Epithelial cell of prostate (primary cell): ENCODE results near the gene ACOXL.

ENCODE experiments used
- DNase-seq: peaks from one replicate; pipeline ENCODE4 v3.0.0-alpha.2; 2011; ENCODE audit warnings: low read depth, low spot score
- H3K27ac ChIP-seq: fragments of 450-650 bp; 2 replicates; pipeline ENCODE4 v1.5.1; 2017; ENCODE audit warnings: mild to moderate bottlenecking

ACOXL gene

DNA sequence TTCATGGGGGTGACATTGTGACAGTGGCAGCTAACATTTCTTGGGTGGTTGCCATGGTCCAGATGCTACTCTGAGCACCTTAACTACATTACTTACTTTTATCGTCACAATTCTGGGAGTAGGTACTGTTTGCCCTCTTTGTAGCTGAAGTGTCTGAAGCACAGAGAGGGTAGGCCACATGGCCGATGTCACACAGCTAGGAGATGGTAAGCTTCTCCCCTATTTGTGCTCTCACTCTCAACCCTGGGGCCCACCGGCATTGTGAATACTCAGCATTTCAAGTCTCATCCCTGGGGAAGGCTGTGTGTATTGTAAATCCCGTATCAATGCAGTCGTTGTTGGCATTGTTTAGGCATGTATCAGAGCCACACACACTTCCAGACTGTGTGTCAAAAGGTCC, 136.6 kb downstream of the ACOXL start:
- H3K27ac ChIP-seq: no peak overlapping the region
- DNase-seq: no peak

DNA sequence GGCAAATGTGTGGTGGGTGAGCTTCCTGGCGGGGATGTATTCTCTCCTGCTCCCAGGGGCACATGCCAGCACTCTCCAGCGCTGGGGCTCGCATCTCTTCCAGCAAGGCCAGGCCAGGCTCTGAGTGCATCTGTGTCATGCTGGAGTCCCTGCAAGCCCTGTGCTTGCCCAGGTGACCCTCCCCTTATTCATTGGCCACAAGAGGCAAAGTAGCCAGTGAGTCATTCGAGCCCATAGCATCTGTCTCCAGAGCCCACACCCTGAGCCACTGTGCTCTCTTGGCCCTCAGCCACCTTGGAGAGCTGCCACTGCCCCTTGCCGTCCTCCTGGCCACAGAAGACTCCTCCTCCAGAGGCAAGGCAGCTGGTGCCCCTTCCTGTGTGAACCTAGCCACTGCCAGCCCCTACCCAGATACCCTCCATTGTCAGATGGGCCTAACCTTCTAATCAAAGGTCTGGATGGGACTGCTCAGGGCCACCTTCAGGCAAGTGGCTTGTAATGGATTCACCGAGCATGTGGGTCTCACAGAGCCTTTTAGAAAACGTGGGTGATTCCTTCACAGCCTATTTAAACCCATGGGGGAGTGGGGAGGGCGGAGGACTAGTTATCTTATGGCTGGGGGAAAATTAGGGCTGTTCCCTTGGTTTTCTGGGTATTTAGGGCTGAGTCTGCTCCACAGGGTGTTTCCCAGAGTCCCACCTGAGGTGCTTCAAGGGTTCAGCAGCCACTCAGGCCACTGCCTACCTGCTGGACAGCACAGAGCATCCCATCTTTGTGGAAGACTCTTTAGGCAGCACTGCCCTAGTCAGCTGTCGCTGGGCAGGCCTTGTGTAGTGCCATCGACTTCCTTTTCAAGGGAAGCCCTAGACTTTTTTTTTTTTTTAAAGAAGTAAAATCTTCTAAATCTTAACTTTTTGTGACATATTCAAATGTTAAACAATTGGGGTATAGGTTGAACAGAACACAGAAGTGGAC, 137.4 kb downstream of the ACOXL start:
- no peak for DNase-seq
- H3K27ac ChIP-seq: no peak overlapping the region

DNA sequence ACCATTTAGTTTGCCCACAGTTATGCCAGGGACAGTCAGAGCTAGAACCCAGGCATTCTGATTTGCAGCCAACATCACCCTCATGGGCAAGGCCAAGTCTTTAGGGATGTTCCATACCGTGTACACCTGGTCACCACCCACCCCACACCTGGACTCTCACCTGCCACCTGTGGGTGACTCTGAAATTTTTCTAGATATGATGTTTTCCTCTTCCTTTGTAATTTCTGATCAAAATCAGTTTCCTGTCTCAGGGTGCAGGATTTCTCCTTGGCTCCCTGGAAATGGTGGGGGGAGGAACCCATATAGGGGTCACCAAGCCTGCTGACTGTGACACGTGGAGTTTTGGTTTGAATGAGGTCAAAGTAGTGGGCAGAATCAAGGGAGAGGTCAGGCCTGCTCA, 138.2 kb downstream of the ACOXL start:
- no peak overlapping the region for H3K27ac ChIP-seq

DNA sequence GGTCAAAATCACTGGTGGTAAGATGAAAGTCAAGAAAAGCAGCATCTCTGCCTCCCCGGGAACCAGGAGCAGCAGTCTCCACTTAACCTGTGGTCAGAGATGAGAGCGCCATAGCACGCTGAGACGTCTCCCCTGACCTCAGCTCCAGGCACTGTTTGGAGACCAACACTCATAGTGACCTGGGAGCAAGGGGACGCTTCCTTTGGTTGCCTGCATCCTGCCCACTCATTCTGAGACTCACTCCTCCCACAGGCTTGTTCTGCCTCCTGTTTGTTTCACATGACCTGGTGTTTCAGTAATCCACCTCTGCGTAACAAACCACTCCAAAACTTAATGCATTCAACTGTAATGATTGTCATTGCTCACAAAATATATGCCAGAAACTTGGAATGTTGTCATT, 139.3 kb downstream of the ACOXL start:
- no peak overlapping the region for H3K27ac ChIP-seq
- no peak for DNase-seq

More for the DNA sequence above, 138.2 kb downstream of the ACOXL start:
- DNase-seq: no peak

DNA sequence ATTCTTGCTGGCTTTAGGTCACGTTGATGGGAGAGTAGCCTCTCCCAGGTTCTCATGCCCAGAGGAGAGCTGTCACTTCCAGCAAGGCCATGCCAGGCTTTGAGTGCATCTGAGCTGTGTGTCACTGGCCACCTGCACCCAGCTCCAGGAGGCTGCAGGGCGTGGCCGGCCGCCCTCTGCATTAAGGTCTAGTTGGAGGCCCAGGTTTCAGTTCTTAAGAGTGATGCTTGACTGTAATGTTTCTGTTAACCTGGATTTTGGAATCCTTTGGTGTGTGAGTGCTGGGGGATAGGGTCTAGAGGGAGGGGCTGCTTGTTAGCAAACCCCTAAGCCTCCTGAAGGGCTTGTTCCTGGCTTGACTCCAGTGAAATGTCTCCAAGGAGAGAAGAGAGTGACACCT, 140.1 kb downstream of the ACOXL start:
- H3K27ac ChIP-seq: no peak overlapping the region
- DNase-seq: no peak

DNA sequence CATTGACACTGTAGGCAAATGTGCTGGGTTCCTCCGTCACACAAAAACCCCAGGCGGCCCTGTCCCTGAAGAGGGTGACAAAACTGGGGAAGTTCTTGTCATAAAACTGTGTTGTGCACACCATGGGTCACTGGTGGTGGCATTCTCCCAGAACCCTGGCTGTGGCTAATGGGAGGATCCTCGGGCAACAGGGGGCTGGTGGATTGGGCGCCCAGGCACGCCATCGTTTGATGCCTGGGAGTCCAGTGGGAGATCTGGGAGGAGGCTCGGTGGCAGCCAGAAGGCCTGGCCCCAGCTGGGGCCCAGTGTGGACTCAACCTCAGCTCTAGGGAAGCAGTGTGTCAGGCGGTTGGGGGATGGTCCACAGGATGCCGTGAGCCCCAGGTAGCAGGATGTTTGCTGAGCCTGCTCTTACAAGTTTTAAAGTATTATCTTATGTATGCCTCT, 140.7 kb downstream of the ACOXL start:
- no peak for DNase-seq
- no peak overlapping the region for H3K27ac ChIP-seq

DNA sequence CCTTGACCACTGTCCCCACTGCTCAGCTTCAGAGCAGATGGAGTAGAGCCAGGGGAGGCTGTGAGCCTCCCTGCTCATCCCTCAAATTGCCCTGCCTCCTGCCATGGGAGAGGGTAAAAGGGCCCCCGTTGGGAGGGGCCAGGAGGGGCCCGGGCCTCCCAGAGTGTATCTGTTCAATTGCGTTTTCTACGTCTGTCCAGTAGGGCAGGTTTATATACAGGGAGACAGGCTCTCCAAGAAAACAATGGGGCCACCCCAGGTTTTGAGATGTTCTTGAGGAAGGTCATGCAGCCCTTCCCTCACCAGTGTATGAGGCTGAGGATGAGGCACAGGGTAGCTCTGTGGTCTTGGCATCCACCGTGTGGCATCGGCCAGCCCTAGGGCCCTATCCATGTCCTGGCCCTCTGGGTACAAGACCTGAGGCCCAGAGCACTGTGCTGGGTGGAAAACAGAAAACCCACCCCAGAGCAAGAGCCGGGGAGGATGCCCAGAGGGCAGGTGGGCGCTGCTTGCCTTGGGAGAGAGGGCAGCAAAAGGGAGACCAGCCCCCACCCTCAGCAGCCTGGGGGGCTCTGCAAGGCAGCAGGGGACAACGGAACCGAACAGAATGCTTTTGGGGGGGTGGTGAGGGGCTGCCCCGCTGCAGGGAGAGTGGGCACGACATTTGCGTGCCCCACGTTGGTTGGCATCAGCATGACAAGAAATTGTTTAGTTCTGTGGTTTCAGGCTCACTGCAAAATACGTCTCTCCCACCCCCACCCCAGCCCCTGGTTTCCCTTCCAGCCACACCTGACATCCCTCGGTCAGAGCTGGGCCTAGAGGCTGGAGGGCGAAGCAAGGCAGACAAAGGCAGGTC, 141.5 kb downstream of the ACOXL start:
- no peak for DNase-seq
- H3K27ac ChIP-seq: no peak overlapping the region

DNA sequence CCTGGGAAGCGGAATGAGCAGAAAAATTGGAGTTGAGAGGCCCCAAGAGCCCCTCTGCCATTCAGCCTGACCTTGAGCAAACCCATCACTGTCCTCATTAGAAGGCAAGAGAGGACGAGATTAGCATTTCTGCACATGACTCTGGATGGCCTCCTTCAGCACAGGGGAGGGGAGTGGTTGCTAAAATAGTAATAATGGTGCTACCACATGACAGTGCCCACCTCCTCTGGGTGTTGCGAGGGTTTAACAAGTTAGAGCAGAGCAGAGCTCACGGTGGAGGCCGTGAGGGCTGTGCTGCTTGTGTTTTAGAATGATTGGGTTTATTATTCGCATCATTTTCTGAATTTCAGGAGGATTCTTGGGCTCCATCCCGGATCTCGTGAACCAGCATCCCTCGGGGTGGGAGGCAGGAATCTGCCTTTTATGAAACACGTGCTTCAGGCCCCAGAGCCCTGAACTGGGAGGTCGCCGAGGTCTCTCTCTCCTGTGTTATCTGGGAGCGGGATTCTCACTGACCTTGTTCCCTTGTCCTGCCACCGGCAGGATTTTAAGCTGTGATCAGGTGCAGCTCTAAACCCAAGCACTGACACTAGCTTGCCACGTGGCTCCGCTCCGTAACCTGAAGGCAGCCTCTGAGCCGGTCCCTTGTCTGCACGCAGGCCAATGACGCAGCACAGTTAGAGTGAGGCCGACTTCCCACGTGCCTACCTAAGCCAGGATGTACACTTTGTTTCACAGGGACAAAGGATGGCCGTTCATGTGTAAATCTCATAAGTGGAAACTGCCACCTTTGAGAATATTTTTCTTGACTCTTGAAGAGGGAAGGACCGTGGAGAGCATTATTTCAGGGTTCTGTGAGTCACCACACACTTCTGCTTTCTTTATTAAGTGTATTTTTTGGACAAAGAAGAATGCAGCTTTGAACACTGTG, 142.3 kb downstream of the ACOXL start:
- DNase-seq: no peak
- no peak overlapping the region for H3K27ac ChIP-seq

DNA sequence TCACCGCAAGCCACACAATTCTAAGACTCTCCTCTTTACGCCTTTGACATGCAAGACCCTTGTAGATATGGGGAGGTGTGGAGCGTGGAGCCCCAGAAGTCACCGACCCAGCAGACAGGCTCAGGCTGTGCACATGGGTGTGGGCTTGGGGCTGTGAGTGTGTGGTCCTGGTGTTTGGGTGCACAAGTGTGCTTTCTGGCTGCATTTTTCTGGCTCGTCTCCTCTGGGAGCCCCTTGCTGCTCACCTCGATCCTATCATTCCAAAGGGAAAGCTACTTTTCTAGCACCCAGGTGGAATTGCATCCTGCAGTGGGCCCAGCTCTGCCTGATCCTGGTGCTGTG, 143.0 kb downstream of the ACOXL start:
- no peak overlapping the region for H3K27ac ChIP-seq
- no peak for DNase-seq

DNA sequence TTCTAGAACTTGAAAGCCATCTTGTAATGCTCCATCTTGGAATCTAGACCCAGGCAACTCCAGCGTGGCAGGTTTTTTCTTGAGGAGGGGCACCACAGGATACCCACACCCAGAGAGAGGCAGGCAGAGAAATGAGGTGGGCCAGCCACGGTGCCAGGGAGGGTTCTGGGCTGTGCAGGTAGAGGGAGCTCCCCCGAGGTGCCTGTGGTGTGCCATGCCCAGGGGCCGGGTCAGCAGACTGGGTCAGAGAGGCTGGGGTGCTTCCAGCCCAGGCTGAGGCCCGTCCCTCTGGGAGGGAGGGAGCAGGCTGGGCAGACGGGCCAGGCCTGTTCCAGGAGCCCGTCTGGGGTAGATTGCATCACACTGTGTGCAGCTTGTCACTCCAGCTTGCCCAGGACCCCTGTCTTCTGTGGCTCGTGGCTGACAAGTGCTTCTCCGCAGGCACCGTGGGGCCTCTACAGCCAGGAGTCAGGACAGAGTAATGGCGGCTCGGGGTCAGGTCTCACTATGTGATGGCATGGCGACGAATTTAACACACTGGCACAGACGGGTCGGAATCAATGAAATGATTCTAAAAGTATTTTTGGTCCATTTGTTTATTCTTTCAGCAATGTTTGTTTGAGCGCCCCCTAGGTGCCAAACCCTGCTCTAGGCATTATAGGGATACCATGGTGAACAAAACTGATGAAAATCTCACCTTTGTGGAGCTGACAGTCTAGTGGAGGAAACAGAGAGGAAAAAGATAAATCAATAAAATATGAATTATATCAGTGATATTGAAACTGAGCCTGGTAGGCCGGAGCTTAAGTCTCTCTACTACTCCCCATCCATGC, 144.0 kb downstream of the ACOXL start:
- no peak overlapping the region for H3K27ac ChIP-seq
- DNase-seq: no peak

DNA sequence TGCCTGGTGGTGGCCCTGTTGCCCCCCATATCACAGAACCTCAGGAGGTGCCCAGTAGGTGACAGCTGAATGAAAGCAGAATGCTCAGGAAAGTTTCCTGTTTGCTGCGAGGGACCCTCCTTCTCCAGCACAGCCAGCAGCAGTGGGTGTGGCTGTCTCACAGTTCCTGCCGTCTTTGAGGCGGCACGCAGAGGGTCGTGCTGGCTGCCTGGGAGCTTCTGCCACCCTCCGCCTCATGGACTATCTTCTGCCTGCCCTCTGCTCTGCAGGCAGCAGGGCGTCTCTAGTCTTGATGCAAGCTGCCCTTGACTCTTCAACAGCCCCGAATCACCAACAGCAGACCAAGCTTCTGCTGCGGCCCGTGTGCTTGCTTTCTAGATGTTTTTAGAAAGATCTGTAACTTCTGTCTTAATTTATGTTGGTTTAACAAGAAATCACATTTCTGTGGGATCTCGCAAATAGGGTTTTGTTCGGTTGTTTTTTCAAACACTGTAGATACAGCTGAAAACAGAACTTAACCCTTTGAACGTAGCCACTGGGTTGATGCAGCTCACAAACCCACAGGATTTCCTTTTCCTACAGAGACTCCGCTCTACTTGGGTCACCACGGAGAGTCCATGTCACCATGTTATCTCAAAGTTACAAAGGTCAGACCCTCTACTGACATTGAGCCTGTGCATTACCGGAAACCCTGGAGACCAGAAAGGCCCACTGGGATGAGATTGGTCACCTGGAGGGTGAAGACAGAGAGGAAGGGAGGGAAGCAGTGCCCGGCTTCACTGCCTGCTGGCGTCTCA, 144.9 kb downstream of the ACOXL start:
- no peak overlapping the region for H3K27ac ChIP-seq
- DNase-seq: no peak

DNA sequence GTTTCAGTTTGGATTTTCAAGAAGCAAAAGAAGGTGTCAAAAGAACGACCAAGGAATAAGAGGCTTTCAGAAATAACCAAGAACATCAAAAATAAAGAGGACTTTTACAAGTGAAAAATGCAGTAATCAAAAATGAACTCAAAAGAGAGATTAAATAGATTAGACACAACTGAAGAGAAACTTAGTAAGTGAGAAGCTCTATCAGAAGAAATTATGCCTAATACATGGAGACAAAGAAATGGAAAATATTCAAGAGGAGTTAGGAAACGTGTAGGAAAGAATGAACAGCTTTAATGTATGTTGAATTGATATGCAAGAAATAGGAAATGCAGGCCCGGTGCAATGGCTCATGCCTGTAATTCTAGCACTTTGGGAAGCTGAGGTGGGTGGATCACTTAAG, 145.8 kb downstream of the ACOXL start:
- no peak for DNase-seq
- no peak overlapping the region for H3K27ac ChIP-seq

DNA sequence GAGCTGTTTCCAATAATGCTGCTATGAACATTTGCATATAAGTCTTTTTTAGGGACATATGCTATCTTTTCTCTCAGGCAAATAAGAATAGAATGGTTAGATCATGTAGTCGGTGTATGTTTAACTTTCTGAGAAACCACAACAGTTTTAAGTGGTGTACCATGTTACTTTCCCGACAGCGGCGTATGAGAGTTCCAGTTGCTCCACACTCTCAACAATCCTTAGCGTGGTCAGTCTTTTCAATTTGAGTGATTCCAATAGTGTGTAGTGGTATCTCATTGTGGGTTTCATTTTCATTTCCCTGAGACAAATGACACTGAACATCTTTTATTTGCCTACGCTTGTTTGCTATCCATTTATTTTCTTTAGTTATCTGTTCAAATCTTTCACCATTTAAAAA, 149.5 kb downstream of the ACOXL start:
- DNase-seq: no peak
- H3K27ac ChIP-seq: no peak overlapping the region

DNA sequence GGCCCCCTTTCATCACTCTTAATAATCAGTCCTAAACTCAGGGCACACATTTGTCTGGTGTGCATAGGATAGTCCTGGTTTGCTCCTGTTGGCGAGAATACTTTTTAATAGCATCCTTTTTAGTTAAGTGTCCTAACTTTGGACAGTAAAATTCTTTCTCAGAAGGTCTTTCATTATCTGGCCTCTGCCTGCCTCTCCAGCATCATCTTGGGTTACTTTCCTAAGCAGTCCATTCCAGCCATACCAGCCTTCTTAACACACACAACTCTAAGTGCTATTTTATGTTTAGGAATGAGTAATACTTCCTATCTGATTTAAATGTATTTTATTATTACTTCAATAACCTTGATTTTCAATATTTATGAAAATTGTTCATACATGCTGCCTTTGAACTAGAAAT, 151.0 kb downstream of the ACOXL start:
- DNase-seq: no peak
- H3K27ac ChIP-seq: no peak overlapping the region

DNA sequence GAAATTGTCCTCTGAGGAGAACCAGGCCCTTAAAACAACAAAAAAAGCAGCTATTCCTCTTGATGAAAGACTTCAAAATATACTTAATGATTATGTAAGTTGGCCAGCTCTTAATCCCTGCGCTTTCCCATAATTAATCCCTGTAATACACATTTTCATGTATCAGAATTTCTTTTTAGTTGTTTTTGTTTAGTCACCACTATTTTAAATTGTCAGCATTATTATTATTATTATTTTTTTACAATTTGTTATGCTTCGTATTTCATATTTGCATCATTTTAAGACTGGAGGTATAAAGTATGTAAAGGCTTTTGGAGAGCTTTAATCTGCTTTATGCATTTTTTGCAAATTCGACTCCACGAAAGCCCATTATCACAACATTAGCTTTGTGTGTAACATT, 152.9 kb downstream of the ACOXL start:
- no peak overlapping the region for H3K27ac ChIP-seq
- DNase-seq: no peak

DNA sequence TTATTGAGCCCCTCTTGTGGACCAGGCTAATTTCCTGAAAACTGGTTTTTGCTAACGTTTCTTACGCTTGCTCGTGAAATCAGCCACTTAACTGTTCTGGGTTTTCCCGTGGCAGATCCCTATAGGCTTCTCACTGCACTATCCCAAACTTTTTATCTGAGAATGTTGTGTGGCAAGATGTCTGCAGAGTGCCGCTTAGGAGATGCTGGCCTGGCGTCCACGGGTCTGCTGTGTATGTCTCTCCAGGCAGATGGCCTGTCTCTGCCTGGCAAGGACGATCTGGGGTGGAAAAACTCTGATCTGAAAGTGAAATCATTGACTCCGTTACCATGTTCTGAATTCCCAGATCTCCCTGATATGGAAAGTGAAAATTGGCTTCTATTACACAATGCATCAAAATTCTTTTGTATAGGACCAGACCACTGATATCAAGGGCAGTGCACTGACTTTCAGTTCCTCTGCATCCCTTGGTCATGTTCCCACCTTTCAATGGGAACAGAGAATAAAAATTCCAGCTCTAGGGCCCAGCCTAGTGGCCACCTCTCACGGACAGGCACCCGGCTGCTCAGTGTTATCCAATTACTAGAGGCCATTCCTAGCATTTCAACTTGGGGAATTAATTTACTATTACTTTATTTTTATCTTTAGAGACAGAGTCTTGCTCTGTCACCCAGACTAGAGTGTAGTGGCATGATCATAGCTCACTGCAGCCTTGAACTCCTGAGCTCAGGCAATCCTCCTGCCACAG, 154.6 kb downstream of the ACOXL start:
- DNase-seq: no peak
- H3K27ac ChIP-seq: no peak overlapping the region

DNA sequence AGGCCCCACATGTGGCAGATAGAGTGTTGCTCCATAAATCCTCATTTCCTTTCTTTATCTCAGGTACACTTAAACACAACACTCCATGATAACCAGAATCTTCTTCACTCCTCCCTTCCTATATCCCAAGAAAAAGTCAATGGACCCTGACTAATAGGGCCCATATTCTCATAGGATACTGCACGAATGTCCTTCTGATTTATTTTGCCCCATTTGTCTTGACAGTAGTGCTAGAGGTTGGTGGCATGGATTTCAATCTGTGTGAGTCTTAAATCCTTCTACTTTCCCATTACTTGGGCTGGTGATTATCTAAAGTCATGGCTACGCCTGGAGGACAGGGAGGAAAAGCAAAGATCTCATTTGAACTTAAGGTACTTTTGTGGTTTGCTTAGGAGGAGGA, 156.0 kb downstream of the ACOXL start:
- H3K27ac ChIP-seq: no peak overlapping the region

DNA sequence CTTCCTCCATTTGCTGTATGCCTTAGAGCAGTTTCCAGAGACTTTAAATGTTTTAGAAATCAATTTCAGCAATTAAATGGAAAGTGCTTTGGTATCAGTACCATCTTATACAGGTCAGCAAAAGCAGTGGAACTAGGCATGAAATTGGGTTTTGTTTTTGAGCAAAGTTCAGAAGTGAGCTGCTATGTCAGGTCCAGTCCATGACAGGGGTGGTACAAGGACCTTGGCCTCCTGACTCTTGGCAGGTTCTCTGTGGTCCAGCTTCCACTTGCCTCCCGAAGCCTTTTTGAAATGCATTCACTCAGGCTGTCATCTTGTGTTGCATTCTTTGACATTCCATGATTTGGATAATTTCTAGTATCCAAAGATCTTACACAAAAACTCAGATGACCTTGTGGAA, 159.3 kb downstream of the ACOXL start:
- DNase-seq: no peak
- H3K27ac ChIP-seq: no peak overlapping the region

More for the DNA sequence above, 156.0 kb downstream of the ACOXL start:
- no peak for DNase-seq
